ENCODE results near the gene SLC22A3.
"Not testable (repeated sequence)": the region's sequence is repeated elsewhere in the genome, so short reads cannot be mapped to it uniquely, and the experiment has no call there.

SLC22A3 gene

GRCh38 chr6:160375561-160375949 is 27.4 kb downstream of the SLC22A3 start:
- no peak for DNase-seq

- DNase-seq: no peak
Observed at GRCh38 chr6:160376445-160376844, 28.3 kb downstream of the SLC22A3 start.

- DNase-seq: no peak
Observed at GRCh38 chr6:160378218-160378617, 30.0 kb downstream of the SLC22A3 start.

- DNase-seq: no peak
Observed at GRCh38 chr6:160378882-160379281, 30.7 kb downstream of the SLC22A3 start.

GRCh38 chr6:160379466-160379865 is 31.3 kb downstream of the SLC22A3 start:
- DNase-seq: peak; percentile 26

GRCh38 chr6:160382946-160383345 is 34.8 kb downstream of the SLC22A3 start:
- no peak for DNase-seq

GRCh38 chr6:160386869-160387530 is 38.8 kb downstream of the SLC22A3 start:
- DNase-seq: peak; percentile 43

- DNase-seq: peak; percentile 40
Observed at GRCh38 chr6:160387916-160388643, 39.9 kb downstream of the SLC22A3 start.

GRCh38 chr6:160388922-160389321 is 40.7 kb downstream of the SLC22A3 start:
- no peak for DNase-seq

GRCh38 chr6:160391419-160392116 is 43.4 kb downstream of the SLC22A3 start:
- peak; percentile 75 for DNase-seq

GRCh38 chr6:160393442-160393841 is 45.3 kb downstream of the SLC22A3 start:
- not testable (repeated sequence) for DNase-seq

GRCh38 chr6:160393891-160394653 is 45.9 kb downstream of the SLC22A3 start:
- DNase-seq: no peak

GRCh38 chr6:160394654-160395035 is 46.5 kb downstream of the SLC22A3 start:
- no peak for DNase-seq

- DNase-seq: no peak
Observed at GRCh38 chr6:160395187-160395586, 47.0 kb downstream of the SLC22A3 start.

- no peak for DNase-seq
Observed at GRCh38 chr6:160396292-160396691, 48.1 kb downstream of the SLC22A3 start.

- peak; percentile 23 for DNase-seq
Observed at GRCh38 chr6:160398674-160399271, 50.6 kb downstream of the SLC22A3 start.

GRCh38 chr6:160400446-160400845 is 52.3 kb downstream of the SLC22A3 start:
- DNase-seq: no peak

- no peak for DNase-seq
Observed at GRCh38 chr6:160408528-160408927, 60.4 kb downstream of the SLC22A3 start.

GRCh38 chr6:160412993-160413392 is 64.8 kb downstream of the SLC22A3 start:
- no peak for DNase-seq

- no peak for DNase-seq
Observed at GRCh38 chr6:160417146-160417545, 69.0 kb downstream of the SLC22A3 start.

- DNase-seq: no peak
Observed at GRCh38 chr6:160417550-160417949, 69.4 kb downstream of the SLC22A3 start.

GRCh38 chr6:160418370-160418769 is 70.2 kb downstream of the SLC22A3 start:
- DNase-seq: no peak

GRCh38 chr6:160419488-160419887 is 71.3 kb downstream of the SLC22A3 start:
- DNase-seq: no peak
